ENCODE results near the gene MB21D2.

The MB21D2 gene

DNA sequence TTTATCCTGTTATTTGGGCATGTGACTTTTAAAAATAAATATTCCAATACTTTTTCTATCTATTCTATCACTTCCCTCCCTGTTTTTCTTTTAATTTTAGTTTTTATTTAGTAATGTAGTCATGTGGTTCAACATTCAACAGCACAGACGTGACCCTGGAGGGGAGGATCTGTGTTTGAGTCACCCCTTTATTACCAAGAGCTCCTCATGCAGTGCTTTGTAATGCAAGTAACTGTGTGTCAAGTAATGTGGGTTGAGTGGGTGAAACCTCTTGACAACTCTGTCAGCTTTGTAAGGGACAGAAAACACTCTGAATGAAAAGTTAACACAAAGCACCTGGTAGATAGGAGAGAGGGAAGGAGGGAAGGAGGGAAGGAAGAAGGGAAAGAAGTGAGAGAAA is 100.6 kb downstream of the MB21D2 start:
- Histone ChIP-seq H2BK12ac (ENCODE audit: low read length) (no peak overlapping the region), H2BK5ac (ENCODE audit: low read depth, low read length, poor library complexity) (no peak overlapping the region), H3K4me1 (ENCODE audit: control insufficient read depth in 1 of 2, insufficient read depth in 2 of 2, low read length in 2 of 2) (peaks cover 7 to 8% of the 10 kb centered on the region in 2 experiments), H3K27ac (ENCODE audit: low read depth, low read length) (no peak overlapping the region), H2AK5ac (ENCODE audit: low read length) (no peak overlapping the region), H3K9me3 (ENCODE audit: insufficient read depth, low read depth, low read length) (no peaks in the 10 kb centered on the region), H3K79me2 (ENCODE audit: control insufficient read depth, insufficient read depth, low read length, poor library complexity) (no peaks in the 10 kb centered on the region), H4K91ac (ENCODE audit: low read depth, low read length) (no peak overlapping the region), H3K4me3 (ENCODE audit: low read depth, low read length) (no peak overlapping the region), H2AFZ (ENCODE audit: insufficient read depth, low read length, poor library complexity) (no peak overlapping the region), H3K4ac (ENCODE audit: low read depth, low read length) (no peak overlapping the region), H3K18ac (ENCODE audit: low read length) (no peak overlapping the region), H3K14ac (ENCODE audit: low read length) (no peak overlapping the region), H2BK120ac (ENCODE audit: insufficient read depth, low read length, poor library complexity) (no peak overlapping the region), H3K4me2 (ENCODE audit: low read length) (no peak overlapping the region), H3K27me3 (ENCODE audit: insufficient read depth, low read length) (no peaks in the 10 kb centered on the region), H3K79me1 (ENCODE audit: low read length) (peaks cover 2% of the 10 kb centered on the region), H4K8ac (ENCODE audit: low read depth, low read length) (no peak overlapping the region), H3K23ac (ENCODE audit: low read length) (no peak overlapping the region), H3K9ac (ENCODE audit: low read length) (no peak overlapping the region), H3K36me3 (ENCODE audit: control insufficient read depth in 1 of 2, insufficient read depth in 2 of 2, low read length in 2 of 2) (no peaks in the 10 kb centered on the region), H4K12ac (ENCODE audit: low read depth, low read length) (no peak overlapping the region)
- WGBS (ENCODE audit: extremely low coverage, insufficient coverage, insufficient read length): no CpG with 5 or more reads among the region's 1 CpG
- DNase-seq: no peak

DNA sequence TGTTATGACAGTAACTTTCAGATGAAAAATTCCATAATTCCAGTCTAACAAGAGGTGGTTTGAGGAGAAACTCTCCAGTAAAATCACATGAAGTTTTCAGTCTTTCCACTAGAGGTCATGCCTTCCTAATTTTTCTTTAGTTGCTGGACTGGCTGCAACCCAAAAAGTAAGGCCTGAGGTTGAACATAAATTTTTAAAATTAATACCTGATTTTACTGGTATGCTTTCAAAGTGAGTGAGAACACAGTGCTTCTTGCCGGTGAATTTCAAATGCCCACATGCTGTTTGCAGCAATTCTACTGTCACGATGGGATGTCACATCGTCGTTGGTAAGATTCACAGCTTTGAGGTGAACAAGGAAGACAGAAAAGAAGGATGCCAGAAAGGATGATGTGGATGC is 101.3 kb downstream of the MB21D2 start:
- peak in 1 of 2 donors; percentile 83 for DNase-seq
- H2BK120ac ChIP-seq (ENCODE audit: insufficient read depth, low read length, poor library complexity): no peak overlapping the region
- H3K9me3 ChIP-seq (ENCODE audit: insufficient read depth, low read depth, low read length): no peaks in the 10 kb centered on the region
- no peak overlapping the region for H3K18ac ChIP-seq (ENCODE audit: low read length)
- no CpG with 5 or more reads among the region's 4 CpGs for WGBS (ENCODE audit: extremely low coverage, insufficient coverage, insufficient read length)
- no peak overlapping the region for H3K4me3 ChIP-seq (ENCODE audit: low read depth, low read length)
- H3K14ac ChIP-seq (ENCODE audit: low read length): no peak overlapping the region
- no peak overlapping the region for H4K8ac ChIP-seq (ENCODE audit: low read depth, low read length)
- H3K27me3 ChIP-seq (ENCODE audit: insufficient read depth, low read length): no peaks in the 10 kb centered on the region
- no peak overlapping the region for H2AFZ ChIP-seq (ENCODE audit: insufficient read depth, low read length, poor library complexity)
- no peak overlapping the region for H4K91ac ChIP-seq (ENCODE audit: low read depth, low read length)
- H3K36me3 ChIP-seq (ENCODE audit: control insufficient read depth in 1 of 2, insufficient read depth in 2 of 2, low read length in 2 of 2): no peaks in the 10 kb centered on the region
- H2BK5ac ChIP-seq (ENCODE audit: low read depth, low read length, poor library complexity): no peak overlapping the region
- peaks cover 2% of the 10 kb centered on the region for H3K79me1 ChIP-seq (ENCODE audit: low read length)
- no peak overlapping the region for H3K4me2 ChIP-seq (ENCODE audit: low read length)
- no peak overlapping the region for H3K23ac ChIP-seq (ENCODE audit: low read length)
- H3K27ac ChIP-seq (ENCODE audit: low read depth, low read length): no peak overlapping the region
- no peak overlapping the region for H2BK12ac ChIP-seq (ENCODE audit: low read length)
- no peaks in the 10 kb centered on the region for H3K79me2 ChIP-seq (ENCODE audit: control insufficient read depth, insufficient read depth, low read length, poor library complexity)
- no peak overlapping the region for H3K9ac ChIP-seq (ENCODE audit: low read length)
- H3K4me1 ChIP-seq (ENCODE audit: control insufficient read depth in 1 of 2, insufficient read depth in 2 of 2, low read length in 2 of 2): peaks cover 7 to 8% of the 10 kb centered on the region in 2 experiments
- H4K12ac ChIP-seq (ENCODE audit: low read depth, low read length): no peak overlapping the region
- H2AK5ac ChIP-seq (ENCODE audit: low read length): no peak overlapping the region
- H3K4ac ChIP-seq (ENCODE audit: low read depth, low read length): no peak overlapping the region

DNA sequence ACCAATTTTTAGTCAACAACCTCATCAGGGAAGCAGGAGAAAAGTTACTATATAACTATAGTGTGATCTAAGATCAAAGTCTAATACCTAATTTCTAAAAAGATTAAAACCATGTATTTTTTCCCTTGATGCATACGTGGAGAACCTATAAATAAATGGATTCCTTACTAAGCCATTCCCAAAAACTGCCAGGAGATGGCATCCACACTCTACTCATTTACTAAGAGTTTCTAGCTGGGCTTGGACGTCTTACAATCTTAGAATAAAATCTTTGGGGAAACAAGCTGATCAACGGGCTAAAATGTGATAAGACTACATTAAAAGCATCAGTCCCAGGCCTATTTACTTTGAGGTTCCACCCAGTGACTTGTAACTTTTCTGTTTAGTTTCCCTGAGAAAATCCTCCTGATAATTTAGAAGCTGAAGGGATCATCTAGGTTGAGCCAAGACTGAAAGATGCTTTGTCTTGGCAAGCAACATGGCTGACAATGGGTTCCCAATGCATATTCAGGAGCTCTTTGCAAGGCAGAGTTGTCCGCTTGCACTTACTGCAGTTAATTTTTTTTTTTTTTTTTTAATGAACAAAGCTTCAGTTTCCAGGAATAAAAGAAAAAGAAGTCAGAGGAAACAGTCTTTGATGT is 104.8 kb downstream of the MB21D2 start:
- Histone ChIP-seq H4K91ac (ENCODE audit: low read depth, low read length) (no peak overlapping the region), H2BK120ac (ENCODE audit: insufficient read depth, low read length, poor library complexity) (no peak overlapping the region), H3K14ac (ENCODE audit: low read length) (no peak overlapping the region), H2AK5ac (ENCODE audit: low read length) (no peak overlapping the region), H3K79me1 (ENCODE audit: low read length) (no peaks in the 10 kb centered on the region), H3K4ac (ENCODE audit: low read depth, low read length) (no peak overlapping the region), H3K23ac (ENCODE audit: low read length) (no peak overlapping the region), H3K4me3 (ENCODE audit: low read depth, low read length) (no peak overlapping the region), H3K9ac (ENCODE audit: low read length) (no peak overlapping the region), H3K18ac (ENCODE audit: low read length) (no peak overlapping the region), H3K4me1 (ENCODE audit: control insufficient read depth in 1 of 2, insufficient read depth in 2 of 2, low read length in 2 of 2) (no peaks in the 10 kb centered on the region), H3K4me2 (ENCODE audit: low read length) (no peak overlapping the region), H3K9me3 (ENCODE audit: insufficient read depth, low read depth, low read length) (no peaks in the 10 kb centered on the region), H2AFZ (ENCODE audit: insufficient read depth, low read length, poor library complexity) (no peak overlapping the region), H2BK12ac (ENCODE audit: low read length) (no peak overlapping the region), H2BK5ac (ENCODE audit: low read depth, low read length, poor library complexity) (no peak overlapping the region), H4K12ac (ENCODE audit: low read depth, low read length) (no peak overlapping the region), H4K8ac (ENCODE audit: low read depth, low read length) (no peak overlapping the region), H3K36me3 (ENCODE audit: control insufficient read depth in 1 of 2, insufficient read depth in 2 of 2, low read length in 2 of 2) (no peaks in the 10 kb centered on the region), H3K27ac (ENCODE audit: low read depth, low read length) (no peak overlapping the region), H3K27me3 (ENCODE audit: insufficient read depth, low read length) (no peaks in the 10 kb centered on the region), H3K79me2 (ENCODE audit: control insufficient read depth, insufficient read depth, low read length, poor library complexity) (no peaks in the 10 kb centered on the region)
- WGBS (ENCODE audit: extremely low coverage, insufficient coverage, insufficient read length): no CpG with 5 or more reads among the region's 4 CpGs
- peak; percentile 47 to 82 for DNase-seq

DNA sequence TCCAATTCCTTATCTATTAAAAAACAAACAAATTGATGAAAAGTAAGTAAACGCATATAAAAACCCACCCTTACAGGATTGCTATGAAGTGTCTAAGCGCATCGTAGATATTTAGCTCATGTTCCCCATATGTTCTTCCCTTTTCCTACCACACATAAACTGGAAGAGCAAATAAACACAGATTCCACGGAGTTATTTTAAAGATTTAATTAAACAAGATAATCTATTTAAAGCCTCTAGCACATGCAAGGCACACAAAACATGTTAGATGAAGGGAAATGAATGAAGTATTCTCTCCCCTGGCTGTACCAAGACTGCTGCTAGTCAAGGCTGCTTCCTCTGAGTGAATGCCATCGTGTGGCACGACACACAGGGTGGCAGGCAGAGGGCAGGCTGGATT is 111.9 kb downstream of the MB21D2 start:
- DNase-seq: no peak
- Histone ChIP-seq H3K14ac (ENCODE audit: low read length) (no peak overlapping the region), H2BK5ac (ENCODE audit: low read depth, low read length, poor library complexity) (no peak overlapping the region), H3K9ac (ENCODE audit: low read length) (no peak overlapping the region), H4K12ac (ENCODE audit: low read depth, low read length) (no peak overlapping the region), H3K4me2 (ENCODE audit: low read length) (no peak overlapping the region), H2BK120ac (ENCODE audit: insufficient read depth, low read length, poor library complexity) (no peak overlapping the region), H2AK5ac (ENCODE audit: low read length) (no peak overlapping the region), H3K36me3 (ENCODE audit: control insufficient read depth in 1 of 2, insufficient read depth in 2 of 2, low read length in 2 of 2) (peaks cover 0 to 2% of the 10 kb centered on the region in 2 experiments), H3K27ac (ENCODE audit: low read depth, low read length) (no peak overlapping the region), H2AFZ (ENCODE audit: insufficient read depth, low read length, poor library complexity) (no peak overlapping the region), H3K23ac (ENCODE audit: low read length) (no peak overlapping the region), H4K91ac (ENCODE audit: low read depth, low read length) (no peak overlapping the region), H3K27me3 (ENCODE audit: insufficient read depth, low read length) (no peaks in the 10 kb centered on the region), H3K9me3 (ENCODE audit: insufficient read depth, low read depth, low read length) (no peaks in the 10 kb centered on the region), H3K18ac (ENCODE audit: low read length) (no peak overlapping the region), H2BK12ac (ENCODE audit: low read length) (no peak overlapping the region), H3K4ac (ENCODE audit: low read depth, low read length) (no peak overlapping the region), H3K4me3 (ENCODE audit: low read depth, low read length) (no peak overlapping the region), H3K79me1 (ENCODE audit: low read length) (no peaks in the 10 kb centered on the region), H4K8ac (ENCODE audit: low read depth, low read length) (no peak overlapping the region), H3K79me2 (ENCODE audit: control insufficient read depth, insufficient read depth, low read length, poor library complexity) (peaks cover 2% of the 10 kb centered on the region), H3K4me1 (ENCODE audit: control insufficient read depth in 1 of 2, insufficient read depth in 2 of 2, low read length in 2 of 2) (no peaks in the 10 kb centered on the region)
- no CpG with 5 or more reads among the region's 6 CpGs for WGBS (ENCODE audit: extremely low coverage, insufficient coverage, insufficient read length)
